ENCODE results near the gene COL18A1. TPM values are rescaled to one million over a fixed set of nuclear protein-coding genes. Genes with fewer than 3 reads are reported as not detected.
A peak's percentile ranks its signal among the peaks of the same experiment; 100 is the strongest.

Gene COL18A1
- total and polyA plus RNA-seq, 7 donors = 4.4 to 197 (median 39.7) TPM

GRCh38 chr21:45452696-45453307, 47.8 kb downstream of the COL18A1 start:
- no peaks in the 10 kb centered on the region for H3K27me3 ChIP-seq
- H3K9me3 ChIP-seq = no peaks in the 10 kb centered on the region
- TF ChIP-seq POLR2AphosphoS5 (IDR thresholded peaks at IDR 0.05) = peak in 1 of 4 donors; percentile 8
- no peak for TF ChIP-seq CTCF (IDR thresholded peaks at IDR 0.05)
- H3K27ac ChIP-seq = no peak overlapping the region
- 90 to 96% methylated on average over 7 of the region's 7 CpGs for WGBS, 2 donors
- DNase-seq = no peak
- H3K4me3 ChIP-seq = no peak overlapping the region
- intact Hi-C loops (cut with DNase I) = no loop called here
- H3K36me3 ChIP-seq = no peaks in the 10 kb centered on the region
- H3K4me1 ChIP-seq = peaks cover 0 to 42% (median 39%) of the 10 kb centered on the region in 4 donors

GRCh38 chr21:45453308-45453950, 48.5 kb downstream of the COL18A1 start:
- H3K27ac ChIP-seq = peak overlapping the region in 2 of 4 donors; percentile 66

GRCh38 chr21:45454060-45454925, 49.3 kb downstream of the COL18A1 start:
- Histone ChIP-seq H3K27me3 (no peaks in the 10 kb centered on the region), H3K9me3 (no peaks in the 10 kb centered on the region), H3K4me3 (peak overlapping the region in 2 of 4 donors; percentile 48), H3K36me3 (no peaks in the 10 kb centered on the region), H3K4me1 (peaks cover 0 to 56% (median 50%) of the 10 kb centered on the region in 4 donors), H3K27ac (peak overlapping the region; percentile 49 to 66 (median 62))
- WGBS, 2 donors = 62 to 72% methylated on average over 24 of the region's 24 CpGs
- intact Hi-C loops (cut with DNase I) = no loop called here
- TF ChIP-seq POLR2AphosphoS5 (IDR thresholded peaks at IDR 0.05) = no peak
- no peak for TF ChIP-seq CTCF (IDR thresholded peaks at IDR 0.05)
- TF ChIP-seq EP300 (IDR thresholded peaks at IDR 0.05) = no peak
- TF ChIP-seq POLR2A (IDR thresholded peaks at IDR 0.05) = no peak
- no peak for DNase-seq

More at GRCh38 chr21:45453308-45453950, 48.5 kb downstream of the COL18A1 start:
- H3K4me1 ChIP-seq = peaks cover 0 to 49% (median 46%) of the 10 kb centered on the region in 4 donors
- no peak for DNase-seq
- intact Hi-C loops (cut with DNase I) = no loop called here
- no peaks in the 10 kb centered on the region for H3K9me3 ChIP-seq
- no peak overlapping the region for H3K4me3 ChIP-seq
- no peak for TF ChIP-seq EP300 (IDR thresholded peaks at IDR 0.05)
- no peak for TF ChIP-seq POLR2A (IDR thresholded peaks at IDR 0.05)
- TF ChIP-seq CTCF (IDR thresholded peaks at IDR 0.05) = no peak
- TF ChIP-seq POLR2AphosphoS5 (IDR thresholded peaks at IDR 0.05) = no peak
- H3K27me3 ChIP-seq = no peaks in the 10 kb centered on the region
- no peaks in the 10 kb centered on the region for H3K36me3 ChIP-seq
- 86 to 89% methylated on average over 13 of the region's 13 CpGs for WGBS, 2 donors

GRCh38 chr21:45454926-45455673, 50.1 kb downstream of the COL18A1 start:
- Histone ChIP-seq H3K4me1 (peaks cover 0 to 64% (median 56%) of the 10 kb centered on the region in 4 donors), H3K27ac (peak overlapping the region; percentile 49 to 66 (median 62)), H3K9me3 (no peaks in the 10 kb centered on the region), H3K36me3 (no peaks in the 10 kb centered on the region), H3K27me3 (no peaks in the 10 kb centered on the region), H3K4me3 (peak overlapping the region; percentile 32 to 48 (median 47))
- no peak for DNase-seq
- 32 to 45% methylated on average over 23 of the region's 23 CpGs for WGBS, 2 donors
- no peak for TF ChIP-seq CTCF (IDR thresholded peaks at IDR 0.05)
- no peak for TF ChIP-seq POLR2A (IDR thresholded peaks at IDR 0.05)
- TF ChIP-seq EP300 (IDR thresholded peaks at IDR 0.05) = no peak
- TF ChIP-seq POLR2AphosphoS5 (IDR thresholded peaks at IDR 0.05) = peak in 2 of 4 donors; percentile 38 to 67
- intact Hi-C loops (cut with DNase I) = no loop called here

Data from sigmoid colon (tissue), 7 donors.